Endodermal cell (in vitro differentiated cells): ENCODE data around the gene TMCC2. TPM values are rescaled to one million over a fixed set of nuclear protein-coding genes. Genes with fewer than 3 reads are reported as not detected.

Experiments used
- DNase-seq: peaks from one replicate; pipeline ENCODE4 v3.0.0-alpha.2; 2017
- H3K27ac ChIP-seq: 2 replicates; pipeline ENCODE4 v1.5.1; 2013; ENCODE audit warnings: mild to moderate bottlenecking, low read depth, low read length, moderate library complexity
- H3K27me3 ChIP-seq: 2 replicates; pipeline ENCODE4 v1.6.1; 2013; ENCODE audit warnings: mild to moderate bottlenecking, low read length, moderate library complexity; ENCODE audit not compliant: insufficient read depth, control insufficient read depth, poor library complexity, severe bottlenecking
- H3K36me3 ChIP-seq: 2 replicates; pipeline ENCODE4 v1.7.0; 2013; ENCODE audit warnings: mild to moderate bottlenecking, low read length, moderate library complexity; ENCODE audit not compliant: control insufficient read depth, insufficient read depth
- H3K4me1 ChIP-seq: one replicate; pipeline ENCODE4 v1.7.0; 2013; ENCODE audit warnings: low read length; ENCODE audit not compliant: control insufficient read depth, insufficient read depth
- H3K4me3 ChIP-seq: 2 replicates; pipeline ENCODE4 v1.5.1; 2013; ENCODE audit warnings: mild to moderate bottlenecking, low read length, moderate library complexity
- H3K9ac ChIP-seq: 2 replicates; pipeline ENCODE4 v1.6.1; 2013; ENCODE audit warnings: mild to moderate bottlenecking, low read length, moderate library complexity; ENCODE audit not compliant: poor library complexity, severe bottlenecking; ENCODE audit errors: extremely low read depth
- H3K9me3 ChIP-seq: 2 replicates; pipeline ENCODE4 v1.6.1; 2013; ENCODE audit warnings: mild to moderate bottlenecking, low read length, moderate library complexity; ENCODE audit not compliant: control insufficient read depth
- H3K27ac Mint-ChIP-seq: 2 replicates; pipeline ENCODE4 v1.8.0; 2020; ENCODE audit warnings: mixed read lengths
- H3K27me3 Mint-ChIP-seq: 2 replicates; pipeline ENCODE4 v1.8.0; 2021; ENCODE audit warnings: mild to moderate bottlenecking, mixed read lengths; ENCODE audit not compliant: insufficient read depth
- H3K36me3 Mint-ChIP-seq: 2 replicates; pipeline ENCODE4 v1.8.0; 2020; ENCODE audit warnings: low read depth, mixed read lengths
- H3K4me1 Mint-ChIP-seq: 2 replicates; pipeline ENCODE4 v1.8.0; 2020; ENCODE audit warnings: mixed read lengths
- H3K4me3 Mint-ChIP-seq: 2 replicates; pipeline ENCODE4 v1.8.0; 2020; ENCODE audit warnings: mild to moderate bottlenecking, moderate library complexity, mixed read lengths
- H3K9me3 Mint-ChIP-seq: 2 replicates; pipeline ENCODE4 v1.8.0; 2020; ENCODE audit warnings: mild to moderate bottlenecking, mixed read lengths
- CTCF ChIP-seq: fragments of 200-600 bp; sonication (generic); conservative IDR thresholded peaks from 2 replicates; pipeline ENCODE4 v1.5.0; 2021; ENCODE audit warnings: antibody characterized with exemption, mild to moderate bottlenecking
- WGBS, 2 experiments: methylation state at CpG; one replicate each; pipeline versions ENCODE4 v1.1.5 to v1.1.7; 2013; ENCODE audit warnings: missing lambda C conversion rate in 2 of 2, mixed read lengths in 1 of 2; ENCODE audit not compliant: insufficient coverage in 1 of 2, insufficient read length in 1 of 2; 5-methylcytosine and 5-hydroxymethylcytosine counted together
- total RNA-seq, 2 donors: library from RNA; stranded (reverse); fragmentation: NEBNext Ultra II Directional in 1 of 2; extraction: Animal tissue kit (Norgen Biotek cat#: 25700) in 1 of 2; gene quantifications; 2 replicates in 1 of 2; 3 replicates in 1 of 2; pipeline ENCODE4 v1.2.1, GENCODE V29; 2021

Gene TMCC2
- total RNA-seq, 2 donors from 2014 or later, result 5.2 to 5.8 TPM

GRCh38 chr1:205318231-205318991 is 90.7 kb downstream of the TMCC2 start:
- Mint-ChIP-seq H3K4me3 (peak overlapping the region; percentile 95), H3K4me1 (peaks cover 71% of the 10 kb centered on the region), H3K27me3 (peaks cover 3% of the 10 kb centered on the region), H3K36me3 (peaks cover 3% of the 10 kb centered on the region), H3K9me3 (no peaks in the 10 kb centered on the region), H3K27ac (peak overlapping the region; percentile 83)
- no peak overlapping the region for H3K27ac ChIP-seq
- peak; percentile 80 for DNase-seq
- 76 to 80% methylated on average over 3 to 5 of the region's 6 CpGs for WGBS, 2 experiments
- no peaks in the 10 kb centered on the region for H3K9me3 ChIP-seq
- H3K9ac ChIP-seq, result peak overlapping the region; percentile 35
- no peaks in the 10 kb centered on the region for H3K27me3 ChIP-seq
- H3K4me1 ChIP-seq, result peaks cover 29% of the 10 kb centered on the region
- no peak for TF ChIP-seq CTCF
- peaks cover 13% of the 10 kb centered on the region for H3K36me3 ChIP-seq
- H3K4me3 ChIP-seq, result peak overlapping the region; percentile 97

GRCh38 chr1:205319081-205320018 is 91.6 kb downstream of the TMCC2 start:
- Histone ChIP-seq H3K4me3 (peak overlapping the region; percentile 97), H3K9ac (peak overlapping the region; percentile 35), H3K27me3 (no peaks in the 10 kb centered on the region), H3K36me3 (peaks cover 13% of the 10 kb centered on the region), H3K4me1 (peaks cover 26% of the 10 kb centered on the region), H3K9me3 (no peaks in the 10 kb centered on the region), H3K27ac (no peak overlapping the region)
- whole genome bisulfite sequencing, 2 experiments, result 68 to 83% methylated on average over 3 to 6 of the region's 6 CpGs
- TF ChIP-seq CTCF, result no peak
- Mint-ChIP-seq H3K27ac (peak overlapping the region; percentile 83), H3K27me3 (peaks cover 3% of the 10 kb centered on the region), H3K9me3 (no peaks in the 10 kb centered on the region), H3K36me3 (peaks cover 3% of the 10 kb centered on the region), H3K4me1 (peaks cover 66% of the 10 kb centered on the region), H3K4me3 (peak overlapping the region; percentile 95)
- DNase-seq, result no peak

GRCh38 chr1:205321162-205321958 is 93.6 kb downstream of the TMCC2 start, which contains the start of gene NUAK2:
NUAK2 (minus strand) TSS chr1:205321745; CDS start chr1:205321628, 117 bp downstream.
- Mint-ChIP-seq H3K27me3 (peaks cover 3% of the 10 kb centered on the region), H3K27ac (peak within 1 kb of the TSS; percentile 98), H3K36me3 (peaks cover 3% of the 10 kb centered on the region), H3K4me3 (peak within 1 kb of the TSS; percentile 95), H3K4me1 (peaks cover 60% of the 10 kb centered on the region), H3K9me3 (no peaks in the 10 kb centered on the region)
- Histone ChIP-seq H3K27me3 (no peaks in the 10 kb centered on the region), H3K4me3 (peak within 1 kb of the TSS; percentile 97), H3K4me1 (peaks cover 24% of the 10 kb centered on the region), H3K27ac (peak within 1 kb of the TSS; percentile 56), H3K36me3 (peaks cover 13% of the 10 kb centered on the region), H3K9me3 (no peaks in the 10 kb centered on the region), H3K9ac (peak within 1 kb of the TSS; percentile 85)
- WGBS, 2 experiments, result 0% methylated on average over 18 to 75 of the region's 75 CpGs
- peak; percentile 59 for TF ChIP-seq CTCF
- peak; percentile 99 for DNase-seq
